ENCODE data around the gene SLC38A9. TPM values are rescaled to one million over a fixed set of nuclear protein-coding genes. Genes with fewer than 3 reads are reported as not detected.
"Not testable (repeated sequence)": the region's sequence is repeated elsewhere in the genome, so short reads cannot be mapped to it uniquely, and the experiment has no call there.

SLC38A9 gene
- total and polyA plus RNA-seq, 5 donors from 2014 or later = 16.3 to 21.1 (median 20.3) TPM

DNA sequence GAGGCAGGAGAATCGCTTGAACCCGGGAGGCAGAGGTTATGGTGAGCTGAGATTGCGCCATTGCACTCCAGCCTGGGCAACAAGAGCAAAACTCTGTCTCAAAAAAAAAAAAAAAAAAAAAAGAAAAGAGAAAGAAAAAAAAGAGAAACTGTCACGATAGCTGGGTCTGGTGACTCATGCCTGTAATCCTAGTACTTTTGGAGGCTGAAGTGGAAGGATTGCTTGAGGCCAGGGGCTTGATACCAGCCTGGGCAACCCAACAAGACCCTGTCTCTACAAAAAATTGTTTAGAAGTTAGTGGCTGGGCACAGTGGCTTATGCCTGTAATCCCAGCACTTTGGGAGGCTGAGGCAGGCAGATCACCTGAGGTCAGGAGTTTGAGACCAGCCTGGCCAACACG is 104.8 kb downstream of the SLC38A9 start:
- H3K4me1 ChIP-seq (ENCODE audit: control insufficient read depth, insufficient read depth, low read length, poor library complexity, severe bottlenecking); H3K4me1 Mint-ChIP-seq; H3K36me3 Mint-ChIP-seq; H3K9me3 Mint-ChIP-seq; ATAC-seq (ENCODE audit: low read depth in 2 of 2); H3K4me3 Mint-ChIP-seq; DNase-seq; H3K4me3 ChIP-seq (ENCODE audit: low read depth, low read length); H3K27me3 ChIP-seq (ENCODE audit: control insufficient read depth, insufficient read depth, low read length); H3K27ac ChIP-seq (ENCODE audit: insufficient read depth, low read length, poor library complexity, severe bottlenecking); H3K27ac Mint-ChIP-seq; H3K9me3 ChIP-seq (ENCODE audit: control insufficient read depth in 2 of 2, low read length in 2 of 2); H3K36me3 ChIP-seq (ENCODE audit: control insufficient read depth, insufficient read depth, low read length); H3K27me3 Mint-ChIP-seq: not testable (repeated sequence)

GRCh38 chr5:55604611-55605067 is 107.5 kb downstream of the SLC38A9 start:
- Mint-ChIP-seq H3K4me3 (no peak overlapping the region), H3K4me1 (peaks cover 0 to 22% (median 18%) of the 10 kb centered on the region in 4 donors), H3K36me3 (no peaks in the 10 kb centered on the region), H3K27ac (no peak overlapping the region), H3K27me3 (peaks cover 4% of the 10 kb centered on the region), H3K9me3 (no peaks in the 10 kb centered on the region)
- no peaks in the 10 kb centered on the region for H3K27me3 ChIP-seq (ENCODE audit: control insufficient read depth, insufficient read depth, low read length)
- H3K36me3 ChIP-seq (ENCODE audit: control insufficient read depth, insufficient read depth, low read length) = no peaks in the 10 kb centered on the region
- DNase-seq (no peak), ATAC-seq (ENCODE audit: low read depth in 2 of 2) (no peak)
- no peak overlapping the region for H3K4me3 ChIP-seq (ENCODE audit: low read depth, low read length)
- no peak overlapping the region for H3K27ac ChIP-seq (ENCODE audit: insufficient read depth, low read length, poor library complexity, severe bottlenecking)
- no peaks in the 10 kb centered on the region for H3K9me3 ChIP-seq (ENCODE audit: control insufficient read depth in 2 of 2, low read length in 2 of 2)
- H3K4me1 ChIP-seq (ENCODE audit: control insufficient read depth, insufficient read depth, low read length, poor library complexity, severe bottlenecking) = peaks cover 9% of the 10 kb centered on the region

GRCh38 chr5:55603922-55604321 is 108.2 kb downstream of the SLC38A9 start:
- no peak for DNase-seq
- Mint-ChIP-seq H3K4me1 (peaks cover 0 to 23% (median 19%) of the 10 kb centered on the region in 4 donors), H3K27me3 (peaks cover 4% of the 10 kb centered on the region), H3K27ac (no peak overlapping the region), H3K9me3 (no peaks in the 10 kb centered on the region), H3K36me3 (no peaks in the 10 kb centered on the region), H3K4me3 (no peak overlapping the region)
- H3K36me3 ChIP-seq (ENCODE audit: control insufficient read depth, insufficient read depth, low read length) = no peaks in the 10 kb centered on the region
- H3K4me3 ChIP-seq (ENCODE audit: low read depth, low read length) = no peak overlapping the region
- ATAC-seq (ENCODE audit: low read depth in 2 of 2) = no peak
- H3K27me3 ChIP-seq (ENCODE audit: control insufficient read depth, insufficient read depth, low read length) = no peaks in the 10 kb centered on the region
- peaks cover 9% of the 10 kb centered on the region for H3K4me1 ChIP-seq (ENCODE audit: control insufficient read depth, insufficient read depth, low read length, poor library complexity, severe bottlenecking)
- H3K27ac ChIP-seq (ENCODE audit: insufficient read depth, low read length, poor library complexity, severe bottlenecking) = no peak overlapping the region
- H3K9me3 ChIP-seq (ENCODE audit: control insufficient read depth in 2 of 2, low read length in 2 of 2) = no peaks in the 10 kb centered on the region

DNA sequence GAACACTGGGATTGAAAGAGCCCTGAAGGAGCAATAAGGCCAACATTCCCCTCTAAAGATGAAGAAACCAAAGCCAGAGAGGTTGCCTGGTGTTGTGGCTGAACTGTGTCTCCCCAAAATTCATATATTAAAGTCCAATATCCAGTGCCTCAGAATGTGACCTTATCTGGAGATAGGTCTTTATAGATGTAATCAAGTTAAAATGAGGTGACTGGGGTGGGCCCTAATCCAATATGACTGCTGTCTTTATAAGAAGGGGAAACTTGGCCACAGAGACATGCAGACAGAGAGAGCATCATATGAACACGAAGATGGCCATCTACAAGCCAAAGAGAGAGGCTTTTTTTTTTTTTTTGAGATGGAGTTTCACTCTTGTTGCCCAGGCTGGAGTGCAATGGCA is 110.5 kb downstream of the SLC38A9 start:
- H3K27me3 ChIP-seq (ENCODE audit: control insufficient read depth, insufficient read depth, low read length) = no peaks in the 10 kb centered on the region
- Mint-ChIP-seq H3K4me3 (no peak overlapping the region), H3K9me3 (peaks cover 0 to 1% (median 0%) of the 10 kb centered on the region in 7 donors), H3K4me1 (peaks cover 0 to 23% (median 19%) of the 10 kb centered on the region in 4 donors), H3K27ac (no peak overlapping the region), H3K27me3 (peaks cover 4% of the 10 kb centered on the region), H3K36me3 (no peaks in the 10 kb centered on the region)
- DNase-seq (no peak), ATAC-seq (ENCODE audit: low read depth in 2 of 2) (no peak)
- no peaks in the 10 kb centered on the region for H3K36me3 ChIP-seq (ENCODE audit: control insufficient read depth, insufficient read depth, low read length)
- H3K4me1 ChIP-seq (ENCODE audit: control insufficient read depth, insufficient read depth, low read length, poor library complexity, severe bottlenecking) = peaks cover 9% of the 10 kb centered on the region
- no peak overlapping the region for H3K27ac ChIP-seq (ENCODE audit: insufficient read depth, low read length, poor library complexity, severe bottlenecking)
- H3K4me3 ChIP-seq (ENCODE audit: low read depth, low read length) = no peak overlapping the region
- no peaks in the 10 kb centered on the region for H3K9me3 ChIP-seq (ENCODE audit: control insufficient read depth in 2 of 2, low read length in 2 of 2)

- peak overlapping the region in 1 of 3 donors; percentile 55 for H3K27ac Mint-ChIP-seq
- H3K9me3 Mint-ChIP-seq = peaks cover 0 to 1% (median 0%) of the 10 kb centered on the region in 7 donors
- Histone ChIP-seq H3K9me3 (ENCODE audit: control insufficient read depth in 2 of 2, low read length in 2 of 2) (no peaks in the 10 kb centered on the region), H3K4me1 (ENCODE audit: control insufficient read depth, insufficient read depth, low read length, poor library complexity, severe bottlenecking) (peaks cover 9% of the 10 kb centered on the region), H3K27me3 (ENCODE audit: control insufficient read depth, insufficient read depth, low read length) (no peaks in the 10 kb centered on the region), H3K36me3 (ENCODE audit: control insufficient read depth, insufficient read depth, low read length) (no peaks in the 10 kb centered on the region), H3K4me3 (ENCODE audit: low read depth, low read length) (no peak overlapping the region), H3K27ac (ENCODE audit: insufficient read depth, low read length, poor library complexity, severe bottlenecking) (no peak overlapping the region)
- DNase-seq = no peak
- peak overlapping the region in 2 of 4 donors; percentile 29 to 31 for H3K4me3 Mint-ChIP-seq
- peaks cover 4% of the 10 kb centered on the region for H3K27me3 Mint-ChIP-seq
- ATAC-seq (ENCODE audit: low read depth in 2 of 2) = no peak
- H3K4me1 Mint-ChIP-seq = peaks cover 0 to 23% (median 19%) of the 10 kb centered on the region in 4 donors
- no peaks in the 10 kb centered on the region for H3K36me3 Mint-ChIP-seq
Measured at GRCh38 chr5:55601204-55601618, 110.9 kb downstream of the SLC38A9 start.

GRCh38 chr5:55600497-55601203 is 111.5 kb downstream of the SLC38A9 start:
- Histone ChIP-seq H3K4me1 (ENCODE audit: control insufficient read depth, insufficient read depth, low read length, poor library complexity, severe bottlenecking) (peaks cover 9% of the 10 kb centered on the region), H3K4me3 (ENCODE audit: low read depth, low read length) (peak overlapping the region; percentile 41), H3K27ac (ENCODE audit: insufficient read depth, low read length, poor library complexity, severe bottlenecking) (no peak overlapping the region), H3K9me3 (ENCODE audit: control insufficient read depth in 2 of 2, low read length in 2 of 2) (no peaks in the 10 kb centered on the region), H3K36me3 (ENCODE audit: control insufficient read depth, insufficient read depth, low read length) (no peaks in the 10 kb centered on the region), H3K27me3 (ENCODE audit: control insufficient read depth, insufficient read depth, low read length) (no peaks in the 10 kb centered on the region)
- peaks cover 0 to 1% (median 0%) of the 10 kb centered on the region in 7 donors for H3K9me3 Mint-ChIP-seq
- H3K4me1 Mint-ChIP-seq = peaks cover 0 to 23% (median 19%) of the 10 kb centered on the region in 4 donors
- DNase-seq (peak in 1 of 3 donors; percentile 67), ATAC-seq (ENCODE audit: low read depth in 2 of 2) (peak in 1 of 2 donors; percentile 43)
- H3K27me3 Mint-ChIP-seq = peaks cover 4% of the 10 kb centered on the region
- peak overlapping the region in 1 of 3 donors; percentile 55 for H3K27ac Mint-ChIP-seq
- no peaks in the 10 kb centered on the region for H3K36me3 Mint-ChIP-seq
- H3K4me3 Mint-ChIP-seq = peak overlapping the region in 3 of 4 donors; percentile 29 to 66 (median 41)

GRCh38 chr5:55600086-55600485 is 112.0 kb downstream of the SLC38A9 start:
- Mint-ChIP-seq H3K27me3 (peaks cover 4% of the 10 kb centered on the region), H3K4me1 (peaks cover 0 to 23% (median 19%) of the 10 kb centered on the region in 4 donors), H3K27ac (peak overlapping the region in 1 of 3 donors; percentile 55), H3K9me3 (peaks cover 0 to 1% (median 0%) of the 10 kb centered on the region in 7 donors), H3K36me3 (no peaks in the 10 kb centered on the region), H3K4me3 (no peak overlapping the region)
- H3K27me3 ChIP-seq (ENCODE audit: control insufficient read depth, insufficient read depth, low read length) = no peaks in the 10 kb centered on the region
- DNase-seq (no peak), ATAC-seq (ENCODE audit: low read depth in 2 of 2) (no peak)
- H3K27ac ChIP-seq (ENCODE audit: insufficient read depth, low read length, poor library complexity, severe bottlenecking) = no peak overlapping the region
- H3K4me1 ChIP-seq (ENCODE audit: control insufficient read depth, insufficient read depth, low read length, poor library complexity, severe bottlenecking) = peaks cover 9% of the 10 kb centered on the region
- no peaks in the 10 kb centered on the region for H3K36me3 ChIP-seq (ENCODE audit: control insufficient read depth, insufficient read depth, low read length)
- H3K9me3 ChIP-seq (ENCODE audit: control insufficient read depth in 2 of 2, low read length in 2 of 2) = no peaks in the 10 kb centered on the region
- H3K4me3 ChIP-seq (ENCODE audit: low read depth, low read length) = no peak overlapping the region

All from CD4-positive, CD25-positive, alpha-beta regulatory T cell (primary cell).